Astrocyte (in vitro differentiated cells and primary cell): ENCODE results near the gene PREX1. TPM values are rescaled to one million over a fixed set of nuclear protein-coding genes. Genes with fewer than 3 reads are reported as not detected.

Experiments
- DNase-seq: peaks from one replicate; pipeline ENCODE4 v3.0.0-alpha.2; 2010; ENCODE audit warnings: low read depth
- FAIRE-seq: peaks from 2 replicates; lab custom pipeline; 2011; peaks lifted over from hg19 to GRCh38; lab: Jason Lieb, UNC
- H2AFZ ChIP-seq: 2 replicates; pipeline ENCODE4 v1.6.0; 2012; ENCODE audit warnings: low read depth, low read length, inconsistent platforms
- H3K27ac ChIP-seq: 2 replicates; pipeline ENCODE4 v1.5.1; 2011; ENCODE audit warnings: low read depth, low read length, inconsistent platforms
- H3K27me3 ChIP-seq: 2 replicates; pipeline ENCODE4 v1.6.0; 2011; ENCODE audit warnings: low read length, inconsistent platforms; ENCODE audit not compliant: insufficient read depth
- H3K36me3 ChIP-seq: 2 replicates; pipeline ENCODE4 v1.5.1; 2011; ENCODE audit warnings: low read length, inconsistent platforms; ENCODE audit not compliant: insufficient read depth
- H3K4me1 ChIP-seq: 2 replicates; pipeline ENCODE4 v1.5.1; 2011; ENCODE audit warnings: low read length, inconsistent platforms; ENCODE audit not compliant: insufficient read depth
- H3K4me2 ChIP-seq: 2 replicates; pipeline ENCODE4 v1.6.0; 2012; ENCODE audit warnings: low read length, inconsistent platforms
- H3K4me3 ChIP-seq: 2 replicates; pipeline ENCODE4 v1.5.1; 2011; ENCODE audit warnings: low read depth, mild to moderate bottlenecking, low read length, inconsistent platforms; ENCODE audit not compliant: insufficient read depth
- H3K79me2 ChIP-seq: 2 replicates; pipeline ENCODE4 v1.6.0; 2012; ENCODE audit warnings: mild to moderate bottlenecking, low read length, inconsistent platforms; ENCODE audit not compliant: insufficient read depth
- H3K9ac ChIP-seq: 2 replicates; pipeline ENCODE4 v1.6.0; 2012; ENCODE audit warnings: mild to moderate bottlenecking, low read length, inconsistent platforms
- H3K9me3 ChIP-seq: 2 replicates; pipeline ENCODE4 v1.5.1; 2012; ENCODE audit warnings: low read depth, mild to moderate bottlenecking, low read length, inconsistent platforms; ENCODE audit not compliant: insufficient read depth
- H4K20me1 ChIP-seq: 2 replicates; pipeline ENCODE4 v1.6.0; 2012; ENCODE audit warnings: low read length, inconsistent platforms; ENCODE audit not compliant: insufficient read depth
- H3K27ac Mint-ChIP-seq: one replicate; pipeline ENCODE4 v1.8.0; 2021; ENCODE audit warnings: mild to moderate bottlenecking, mixed read lengths; ENCODE audit not compliant: unreplicated experiment
- H3K27me3 Mint-ChIP-seq: one replicate; pipeline ENCODE4 v1.8.0; 2021; ENCODE audit warnings: low read depth, mixed read lengths; ENCODE audit not compliant: unreplicated experiment
- H3K36me3 Mint-ChIP-seq: one replicate; pipeline ENCODE4 v1.8.0; 2021; ENCODE audit warnings: low read depth, mixed read lengths; ENCODE audit not compliant: unreplicated experiment
- H3K4me1 Mint-ChIP-seq: one replicate; pipeline ENCODE4 v1.8.0; 2021; ENCODE audit warnings: low read depth, mixed read lengths; ENCODE audit not compliant: unreplicated experiment
- H3K4me3 Mint-ChIP-seq: one replicate; pipeline ENCODE4 v1.8.0; 2021; ENCODE audit warnings: mild to moderate bottlenecking, moderate library complexity, mixed read lengths; ENCODE audit not compliant: unreplicated experiment
- H3K9me3 Mint-ChIP-seq: one replicate; pipeline ENCODE4 v1.8.0; 2021; ENCODE audit warnings: mild to moderate bottlenecking, mixed read lengths; ENCODE audit not compliant: unreplicated experiment
- EZH2 ChIP-seq: IDR thresholded peaks from 2 replicates; pipeline ENCODE4 v1.6.1; 2012; ENCODE audit warnings: mild to moderate bottlenecking, low read length, inconsistent platforms; ENCODE audit not compliant: insufficient read depth
- total RNA-seq: library from RNA; stranded (reverse); gene quantifications from 2 replicates; pipeline ENCODE4 v1.2.1, GENCODE V29; 2021
- TF ChIP-seq, protein P1 (sequence below): IDR thresholded peaks from 2 replicates; pipeline ENCODE4 v1.5.1; 2011; ENCODE audit warnings: low read depth, mild to moderate bottlenecking, inconsistent platforms, low read length, moderate library complexity; ENCODE audit not compliant: insufficient read depth

PREX1 gene
- total RNA-seq, 1 donor from 2014 or later, result 3.5 TPM

DNA sequence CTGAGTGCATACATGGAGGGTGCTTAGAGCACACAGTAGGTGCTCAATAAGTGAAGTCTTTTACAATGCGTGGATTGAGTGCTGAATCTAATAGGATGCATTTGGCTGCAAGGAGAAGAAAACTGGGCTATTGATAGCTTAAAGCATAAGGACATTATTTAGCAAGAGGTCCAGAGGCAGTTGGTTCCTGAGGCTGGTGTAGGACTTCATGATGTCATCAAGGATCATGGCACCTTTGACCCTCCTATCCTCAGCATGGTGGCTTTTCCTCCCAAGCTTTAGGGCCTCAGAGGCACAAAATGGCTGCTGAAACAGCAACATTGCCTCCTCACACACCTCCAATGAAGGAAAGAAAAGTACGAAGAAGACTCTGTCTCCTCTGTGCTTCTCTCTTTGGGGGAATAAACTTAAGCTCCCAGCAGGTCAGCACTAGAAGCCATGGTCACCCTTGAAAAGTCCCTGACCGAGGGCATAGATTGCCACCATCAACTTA is 3.1 kb upstream of the PREX1 start:
- TF ChIP-seq, protein P1, sequence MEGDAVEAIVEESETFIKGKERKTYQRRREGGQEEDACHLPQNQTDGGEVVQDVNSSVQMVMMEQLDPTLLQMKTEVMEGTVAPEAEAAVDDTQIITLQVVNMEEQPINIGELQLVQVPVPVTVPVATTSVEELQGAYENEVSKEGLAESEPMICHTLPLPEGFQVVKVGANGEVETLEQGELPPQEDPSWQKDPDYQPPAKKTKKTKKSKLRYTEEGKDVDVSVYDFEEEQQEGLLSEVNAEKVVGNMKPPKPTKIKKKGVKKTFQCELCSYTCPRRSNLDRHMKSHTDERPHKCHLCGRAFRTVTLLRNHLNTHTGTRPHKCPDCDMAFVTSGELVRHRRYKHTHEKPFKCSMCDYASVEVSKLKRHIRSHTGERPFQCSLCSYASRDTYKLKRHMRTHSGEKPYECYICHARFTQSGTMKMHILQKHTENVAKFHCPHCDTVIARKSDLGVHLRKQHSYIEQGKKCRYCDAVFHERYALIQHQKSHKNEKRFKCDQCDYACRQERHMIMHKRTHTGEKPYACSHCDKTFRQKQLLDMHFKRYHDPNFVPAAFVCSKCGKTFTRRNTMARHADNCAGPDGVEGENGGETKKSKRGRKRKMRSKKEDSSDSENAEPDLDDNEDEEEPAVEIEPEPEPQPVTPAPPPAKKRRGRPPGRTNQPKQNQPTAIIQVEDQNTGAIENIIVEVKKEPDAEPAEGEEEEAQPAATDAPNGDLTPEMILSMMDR, result no peak
- TF ChIP-seq EZH2, result no peak
- H3K4me1 Mint-ChIP-seq, result peaks cover 5% of the 10 kb centered on the region

GRCh38 chr20:48829940-48830339 is 2.1 kb upstream of the PREX1 start:
- no peaks in the 10 kb centered on the region for H3K36me3 Mint-ChIP-seq
- Histone ChIP-seq H3K79me2 (no peaks in the 10 kb centered on the region), H3K4me1 (peaks cover 15% of the 10 kb centered on the region), H3K9ac (no peak overlapping the region), H4K20me1 (no peaks in the 10 kb centered on the region), H3K36me3 (no peaks in the 10 kb centered on the region), H3K4me2 (no peak overlapping the region), H3K27ac (no peak overlapping the region), H2AFZ (no peak overlapping the region), H3K27me3 (no peaks in the 10 kb centered on the region), H3K9me3 (no peaks in the 10 kb centered on the region), H3K4me3 (no peak overlapping the region)
- DNase-seq, result no peak
- peaks cover 34% of the 10 kb centered on the region for H3K27me3 Mint-ChIP-seq
- no peak overlapping the region for H3K4me3 Mint-ChIP-seq
- H3K4me1 Mint-ChIP-seq, result peaks cover 11% of the 10 kb centered on the region
- H3K27ac Mint-ChIP-seq, result no peak overlapping the region
- TF ChIP-seq, protein P1, result no peak
- TF ChIP-seq EZH2, result no peak
- H3K9me3 Mint-ChIP-seq, result peaks cover 2% of the 10 kb centered on the region
- FAIRE-seq, result no peak

More for the DNA sequence above, 3.1 kb upstream of the PREX1 start:
- peaks cover 8% of the 10 kb centered on the region for H3K4me1 ChIP-seq
- Mint-ChIP-seq H3K27ac (no peak overlapping the region), H3K9me3 (peaks cover 2% of the 10 kb centered on the region), H3K4me3 (peak overlapping the region; percentile 36), H3K36me3 (no peaks in the 10 kb centered on the region), H3K27me3 (peaks cover 43% of the 10 kb centered on the region)
- no peak overlapping the region for H3K4me2 ChIP-seq
- peaks cover 4% of the 10 kb centered on the region for H3K27me3 ChIP-seq
- H2AFZ ChIP-seq, result no peak overlapping the region
- no peak for FAIRE-seq
- DNase-seq, result no peak
- no peaks in the 10 kb centered on the region for H3K79me2 ChIP-seq
- H3K36me3 ChIP-seq, result no peaks in the 10 kb centered on the region
- H3K4me3 ChIP-seq, result no peak overlapping the region
- no peak overlapping the region for H3K9ac ChIP-seq
- H4K20me1 ChIP-seq, result no peaks in the 10 kb centered on the region
- H3K27ac ChIP-seq, result no peak overlapping the region
- H3K9me3 ChIP-seq, result no peaks in the 10 kb centered on the region

DNA sequence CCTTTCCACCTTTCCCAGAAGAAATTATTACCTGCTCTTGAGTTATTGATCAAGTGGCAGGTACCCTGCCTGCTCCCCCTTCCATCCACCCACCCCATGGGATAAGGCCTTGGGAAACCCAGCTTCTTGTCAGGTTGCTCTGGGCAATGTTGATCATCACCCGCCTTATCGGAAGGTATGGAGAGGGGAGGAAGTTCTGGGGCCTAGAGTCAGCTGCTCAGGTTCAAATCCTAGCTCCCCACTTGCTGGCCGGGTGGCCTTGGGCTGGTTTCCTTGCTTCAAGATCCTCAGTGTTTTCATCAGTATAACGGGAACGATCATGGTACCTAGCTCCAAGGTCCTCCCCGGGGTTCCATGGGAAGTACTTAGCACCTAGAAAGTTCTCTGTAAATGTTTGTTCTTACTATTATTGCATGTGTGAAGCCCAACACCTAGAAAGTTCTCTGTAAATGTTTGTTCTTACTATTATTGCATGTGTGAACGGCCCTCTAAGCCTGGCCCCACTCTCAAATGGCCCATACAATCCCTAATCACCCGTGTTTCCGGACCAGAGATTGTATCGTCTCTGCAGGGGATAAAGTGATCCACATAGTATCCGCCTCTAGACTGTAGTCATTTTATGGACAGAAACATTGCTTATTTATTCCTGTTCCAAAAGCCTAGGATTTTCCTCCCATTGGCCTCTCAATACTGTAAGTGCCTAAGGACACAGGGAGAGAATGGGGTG is 1.1 kb upstream of the PREX1 start:
- DNase-seq, result no peak

More for the DNA sequence above, 1.1 kb upstream of the PREX1 start:
- Histone ChIP-seq H3K36me3 (no peaks in the 10 kb centered on the region), H4K20me1 (no peaks in the 10 kb centered on the region), H3K27me3 (no peaks in the 10 kb centered on the region), H2AFZ (peak overlapping the region; percentile 80), H3K79me2 (no peaks in the 10 kb centered on the region), H3K4me1 (peaks cover 25% of the 10 kb centered on the region), H3K27ac (no peak overlapping the region), H3K4me2 (peak overlapping the region; percentile 85), H3K9me3 (no peaks in the 10 kb centered on the region), H3K9ac (peak overlapping the region; percentile 68), H3K4me3 (peak overlapping the region; percentile 55)
- Mint-ChIP-seq H3K4me3 (peak overlapping the region; percentile 87), H3K27ac (peak overlapping the region; percentile 72), H3K27me3 (peaks cover 29% of the 10 kb centered on the region), H3K36me3 (no peaks in the 10 kb centered on the region), H3K4me1 (peaks cover 14% of the 10 kb centered on the region), H3K9me3 (peaks cover 2% of the 10 kb centered on the region)
- no peak for FAIRE-seq
- no peak for TF ChIP-seq EZH2
- TF ChIP-seq, protein P1, result no peak
